ENCODE measurements around the gene LDHA.
A peak's percentile ranks its signal among the peaks of the same experiment; 100 is the strongest.
"Not testable (repeated sequence)": the region's sequence is repeated elsewhere in the genome, so short reads cannot be mapped to it uniquely, and the experiment has no call there.

Gene LDHA

DNA sequence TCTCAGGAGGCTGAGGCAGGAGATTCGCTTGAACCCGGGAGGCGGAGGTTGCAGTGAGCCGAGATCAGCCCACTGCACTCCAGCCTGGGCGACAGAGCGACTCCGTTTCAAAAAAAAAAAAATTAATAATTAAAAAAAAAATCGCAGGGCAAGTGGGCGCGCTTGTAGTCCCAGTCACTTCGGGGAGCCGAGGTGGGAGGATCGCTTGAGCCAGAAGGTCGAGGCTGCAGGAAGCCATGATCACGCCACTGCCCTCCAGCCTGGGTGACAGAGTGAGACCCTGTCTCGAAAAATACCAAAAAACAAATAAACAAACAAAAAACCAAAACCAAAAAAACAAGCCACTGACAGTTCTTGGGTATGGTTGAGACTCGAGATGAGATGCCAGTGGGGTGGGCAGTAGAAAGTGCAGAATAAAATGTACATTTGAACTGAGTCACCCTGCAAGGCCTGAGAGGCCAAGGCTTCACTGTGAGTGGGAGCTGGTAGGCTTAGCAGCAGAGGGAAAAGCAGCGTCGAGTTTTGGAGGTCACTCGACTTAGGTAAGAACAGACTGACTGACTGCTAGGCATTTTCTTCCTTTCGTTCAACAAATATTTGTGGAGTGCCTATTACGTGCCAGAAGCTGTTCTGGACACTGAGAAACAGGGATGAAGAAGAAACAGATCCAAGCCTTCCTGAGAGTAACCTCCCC lies 635 bp upstream of the LDHA start:
- peak in 2 of 3 donors; percentile 20 to 21 for DNase-seq (ENCODE audit: low read depth in 2 of 3, low spot score in 1 of 3)

DNA sequence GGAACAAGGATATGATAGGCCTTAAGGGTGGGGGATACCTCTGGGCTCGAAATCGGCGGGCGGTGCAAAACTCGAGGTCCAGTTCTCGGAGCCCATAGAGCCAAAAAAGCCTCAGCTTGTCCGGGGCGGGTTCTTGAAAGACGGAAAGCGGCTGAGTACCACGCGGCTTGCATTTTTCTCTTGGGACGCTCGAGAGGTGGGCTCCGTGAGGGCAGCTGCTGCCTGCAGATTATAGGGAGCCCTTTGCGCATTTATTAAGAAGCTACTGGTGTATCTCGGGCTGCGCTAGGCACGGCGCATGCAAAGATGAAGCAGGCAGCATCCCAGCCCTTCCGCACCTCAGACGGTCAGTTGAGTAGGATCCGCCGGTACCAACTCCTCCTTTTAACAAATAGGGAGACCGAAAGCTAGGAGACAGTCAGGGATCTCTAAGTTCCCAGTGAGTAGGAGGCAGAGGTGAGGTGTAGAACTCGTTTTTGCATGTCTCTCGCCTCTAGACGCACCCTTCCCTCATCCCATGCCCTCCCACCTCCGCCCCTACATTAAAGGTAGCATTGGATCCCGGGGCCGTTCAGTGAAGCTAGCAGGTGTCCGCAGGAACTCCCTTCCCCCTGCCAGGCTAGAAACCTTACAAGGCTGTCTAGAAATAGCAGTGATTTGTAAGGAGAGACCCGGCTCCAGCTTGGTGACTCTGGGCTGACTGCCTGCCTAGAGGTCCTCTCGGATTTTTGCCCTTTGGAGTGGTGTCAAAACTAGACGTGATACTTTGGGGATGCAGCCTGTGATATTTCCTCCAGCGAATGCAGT lies 768 bp downstream of the LDHA start:
- DNase-seq (ENCODE audit: low read depth in 2 of 3, low spot score in 1 of 3): peak in 1 of 3 donors; percentile 9

DNA sequence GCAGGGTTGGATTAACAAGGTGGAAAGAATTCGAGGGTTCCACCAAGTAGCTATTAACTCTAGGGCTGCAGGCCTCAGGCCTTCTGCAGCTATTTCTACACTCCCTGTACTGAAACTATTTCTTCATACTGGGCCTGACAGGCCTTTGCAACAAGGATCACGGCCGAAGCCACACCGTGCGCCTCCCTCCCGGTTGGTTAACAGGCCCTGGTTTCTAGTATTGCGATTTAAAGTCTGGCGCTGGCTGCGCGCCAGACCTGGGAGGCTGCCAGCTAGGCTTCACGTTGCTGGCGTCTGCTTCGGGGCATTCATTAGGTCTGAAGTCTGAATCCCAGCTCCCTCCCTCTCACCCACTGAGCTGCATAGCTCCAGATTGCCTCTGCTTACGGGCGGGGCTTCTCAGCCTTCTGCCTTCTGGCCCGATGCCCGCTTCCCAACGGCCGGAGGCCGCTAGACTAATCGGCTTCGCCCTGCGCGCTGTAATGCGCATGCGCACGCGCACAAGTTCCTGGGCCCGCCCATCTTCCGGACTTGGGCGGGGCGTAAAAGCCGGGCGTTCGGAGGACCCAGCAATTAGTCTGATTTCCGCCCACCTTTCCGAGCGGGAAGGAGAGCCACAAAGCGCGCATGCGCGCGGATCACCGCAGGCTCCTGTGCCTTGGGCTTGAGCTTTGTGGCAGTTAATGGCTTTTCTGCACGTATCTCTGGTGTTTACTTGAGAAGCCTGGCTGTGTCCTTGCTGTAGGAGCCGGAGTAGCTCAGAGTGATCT lies 1.6 kb downstream of the LDHA start:
- peak; percentile 91 to 94 (median 92) for DNase-seq (ENCODE audit: low read depth in 2 of 3, low spot score in 1 of 3)

DNA sequence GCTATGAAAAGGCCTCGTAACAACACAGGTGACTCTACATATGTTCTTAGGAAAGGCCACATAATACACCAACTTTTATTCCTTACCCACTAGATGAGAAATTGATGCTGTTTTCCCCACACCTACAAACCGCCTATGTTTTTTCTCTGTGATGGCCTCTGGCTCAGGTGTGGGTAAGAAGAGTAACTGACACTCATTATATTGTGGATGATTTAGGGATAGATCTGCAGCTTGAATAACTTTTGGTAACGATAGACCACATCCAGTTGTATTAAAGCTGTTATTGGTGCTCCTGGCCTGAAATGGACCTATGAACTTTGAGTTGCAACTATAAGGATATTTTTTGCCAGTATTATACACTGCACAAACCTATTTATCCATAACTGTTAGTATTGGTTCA lies 3.6 kb downstream of the LDHA start:
- no peak for DNase-seq (ENCODE audit: low read depth in 2 of 3, low spot score in 1 of 3)

DNA sequence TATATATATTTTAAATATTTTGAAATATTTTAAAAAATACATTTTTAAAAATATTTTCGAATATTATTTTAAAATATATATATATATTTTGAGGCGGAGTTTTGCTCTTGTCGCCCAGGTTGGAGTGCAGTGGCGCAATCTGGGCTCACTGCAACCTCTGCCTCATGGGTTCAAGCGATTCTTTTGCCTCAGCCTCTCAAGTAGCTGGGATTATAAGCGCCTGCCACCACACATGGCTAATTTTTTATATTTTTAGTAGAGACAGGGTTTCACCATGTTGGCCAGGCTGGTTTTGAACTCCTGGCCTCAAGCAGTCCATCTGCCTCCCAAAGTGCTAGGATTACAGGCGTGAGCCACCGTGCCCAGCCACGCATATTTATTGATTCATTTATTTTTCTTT lies 6.7 kb downstream of the LDHA start:
- DNase-seq (ENCODE audit: low read depth in 2 of 3, low spot score in 1 of 3): not testable (repeated sequence)

DNA sequence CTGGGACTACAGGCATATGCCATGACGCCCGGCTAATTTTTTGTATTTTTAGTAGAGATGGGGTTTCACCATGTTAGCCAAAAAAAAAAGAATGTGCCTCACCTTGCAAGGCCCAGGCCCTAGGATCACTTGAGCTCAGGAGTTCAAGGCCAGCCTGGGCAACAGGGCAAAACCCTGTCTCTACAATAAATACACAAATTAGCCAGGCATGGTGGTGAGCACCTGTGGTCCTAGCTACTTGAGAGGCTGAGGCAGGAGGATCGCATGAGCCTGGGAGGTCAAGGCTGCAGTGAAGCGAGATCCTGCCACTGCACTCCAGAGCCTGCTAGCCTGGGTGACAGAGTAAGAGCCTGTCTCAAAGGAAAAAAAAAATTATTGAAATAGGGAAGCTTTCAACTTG lies 9.7 kb downstream of the LDHA start:
- DNase-seq (ENCODE audit: low read depth in 2 of 3, low spot score in 1 of 3): no peak

DNA sequence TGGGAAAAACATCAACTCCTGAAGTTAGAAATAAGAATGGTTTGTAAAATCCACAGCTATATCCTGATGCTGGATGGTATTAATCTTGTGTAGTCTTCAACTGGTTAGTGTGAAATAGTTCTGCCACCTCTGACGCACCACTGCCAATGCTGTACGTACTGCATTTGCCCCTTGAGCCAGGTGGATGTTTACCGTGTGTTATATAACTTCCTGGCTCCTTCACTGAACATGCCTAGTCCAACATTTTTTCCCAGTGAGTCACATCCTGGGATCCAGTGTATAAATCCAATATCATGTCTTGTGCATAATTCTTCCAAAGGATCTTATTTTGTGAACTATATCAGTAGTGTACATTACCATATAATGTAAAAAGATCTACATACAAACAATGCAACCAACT lies 13.0 kb downstream of the LDHA start:
- DNase-seq (ENCODE audit: low read depth in 2 of 3, low spot score in 1 of 3): not testable (repeated sequence)

DNA sequence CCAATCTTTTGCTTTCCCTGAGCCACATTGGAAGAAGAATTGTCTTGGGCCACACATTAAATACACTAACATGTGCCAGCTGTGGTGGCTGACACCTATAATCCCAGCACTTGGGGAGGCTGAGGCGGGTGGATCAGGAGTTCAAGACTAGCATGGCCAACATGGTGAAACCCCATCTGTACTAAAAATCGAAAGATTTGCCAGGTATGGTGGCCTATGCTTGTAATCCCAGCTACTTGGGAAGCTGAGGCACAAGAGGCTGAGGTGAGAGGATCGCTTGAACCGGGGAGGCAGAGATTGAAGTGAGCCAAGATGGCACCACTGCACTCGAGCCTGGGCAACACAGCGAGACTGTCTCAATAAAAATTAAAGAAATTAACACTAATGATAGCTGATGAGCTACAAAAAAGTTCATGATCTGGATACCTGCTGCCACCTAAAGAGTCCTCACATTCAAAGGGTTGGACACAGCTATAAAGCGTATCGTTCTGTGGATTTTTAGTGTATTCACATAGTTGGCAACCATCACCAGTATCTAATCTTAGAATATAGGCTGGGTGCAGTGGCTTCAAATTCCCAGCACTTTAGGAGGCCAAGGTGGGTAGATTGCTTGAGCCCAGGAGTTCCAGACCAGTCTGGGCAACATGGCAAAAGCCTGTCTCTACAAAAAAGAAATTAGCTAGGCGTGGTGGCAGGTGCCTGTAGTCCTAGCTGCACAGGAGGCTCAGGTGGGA lies 14.4 kb downstream of the LDHA start:
- DNase-seq (ENCODE audit: low read depth in 2 of 3, low spot score in 1 of 3): peak in 1 of 3 donors; percentile 8

DNA sequence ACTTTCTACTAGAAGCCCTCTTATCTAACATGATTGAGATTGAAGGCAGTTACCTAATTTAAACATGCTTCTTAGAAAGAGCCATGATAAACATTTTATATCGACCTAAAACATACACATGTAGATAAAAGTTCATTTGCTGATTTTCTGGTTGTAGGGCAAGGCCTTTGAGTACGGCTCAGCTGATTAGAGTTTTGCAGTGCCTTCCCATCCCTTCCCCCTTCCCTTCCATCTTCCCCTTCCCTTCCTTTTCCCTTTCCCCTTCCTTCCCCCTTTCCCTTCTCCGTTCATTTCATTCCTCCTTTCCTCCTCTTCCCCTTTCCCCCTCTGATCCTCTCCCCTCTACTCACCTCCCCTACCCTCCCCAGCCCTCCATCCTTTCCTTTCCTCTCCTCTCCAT lies 22.1 kb downstream of the LDHA start:
- DNase-seq (ENCODE audit: low read depth in 2 of 3, low spot score in 1 of 3): no peak

DNA sequence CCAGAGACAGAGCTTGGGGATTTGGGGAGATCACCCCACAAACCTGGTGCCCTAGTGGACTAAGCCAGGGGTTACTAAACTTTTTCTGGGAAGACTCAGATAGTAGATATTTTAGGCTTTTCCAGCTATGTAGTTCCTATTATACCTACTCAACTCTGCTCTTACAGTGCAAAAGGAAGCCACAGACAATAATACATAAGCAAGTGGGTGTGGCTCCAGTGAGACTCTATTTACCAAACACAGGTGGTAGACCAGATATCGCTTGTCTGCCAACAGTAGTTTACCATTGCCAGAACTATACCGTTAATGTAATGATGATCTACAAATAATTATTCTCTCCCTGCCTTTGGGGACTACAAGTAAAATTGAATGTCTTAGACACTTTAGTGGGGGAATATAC lies 24.7 kb downstream of the LDHA start:
- DNase-seq (ENCODE audit: low read depth in 2 of 3, low spot score in 1 of 3): no peak

DNA sequence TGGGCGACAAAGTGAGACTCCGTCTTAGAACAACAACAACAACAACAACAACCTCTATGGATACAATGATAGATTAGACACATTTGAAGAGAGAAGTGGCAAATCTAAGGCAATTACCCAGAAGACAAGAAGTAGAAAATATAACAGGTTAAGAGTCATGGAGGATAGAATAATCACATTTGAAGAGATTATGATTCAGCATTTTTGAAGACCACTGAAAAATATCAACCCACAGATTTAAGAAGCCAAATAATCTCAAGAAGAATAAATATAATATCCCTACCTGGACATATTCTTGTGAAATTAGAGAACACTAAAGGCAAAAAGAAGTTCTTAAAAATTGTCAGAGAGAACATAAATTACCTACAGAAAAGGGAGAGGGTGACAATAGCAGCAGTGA lies 25.7 kb downstream of the LDHA start:
- DNase-seq (ENCODE audit: low read depth in 2 of 3, low spot score in 1 of 3): no peak

DNA sequence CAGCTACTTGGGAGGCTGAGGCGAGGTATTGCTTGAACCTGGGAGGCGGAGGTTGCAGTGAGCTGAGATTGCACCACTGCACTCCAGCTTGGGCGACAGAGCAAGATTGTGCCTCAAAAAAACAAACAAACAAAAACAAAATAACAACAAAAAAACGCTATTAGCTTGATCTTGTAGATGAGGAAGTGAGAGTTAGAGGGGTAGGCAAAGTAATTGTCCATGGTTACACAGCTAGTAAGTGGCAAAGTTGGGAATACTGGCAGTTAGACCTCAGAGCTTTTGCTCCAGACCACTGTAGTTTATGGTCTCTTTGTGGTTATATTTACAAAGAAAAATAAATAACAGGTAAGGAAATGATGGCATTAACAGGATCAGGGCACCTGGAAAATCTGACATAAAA lies 32.9 kb downstream of the LDHA start:
- no peak for DNase-seq (ENCODE audit: low read depth in 2 of 3, low spot score in 1 of 3)

DNA sequence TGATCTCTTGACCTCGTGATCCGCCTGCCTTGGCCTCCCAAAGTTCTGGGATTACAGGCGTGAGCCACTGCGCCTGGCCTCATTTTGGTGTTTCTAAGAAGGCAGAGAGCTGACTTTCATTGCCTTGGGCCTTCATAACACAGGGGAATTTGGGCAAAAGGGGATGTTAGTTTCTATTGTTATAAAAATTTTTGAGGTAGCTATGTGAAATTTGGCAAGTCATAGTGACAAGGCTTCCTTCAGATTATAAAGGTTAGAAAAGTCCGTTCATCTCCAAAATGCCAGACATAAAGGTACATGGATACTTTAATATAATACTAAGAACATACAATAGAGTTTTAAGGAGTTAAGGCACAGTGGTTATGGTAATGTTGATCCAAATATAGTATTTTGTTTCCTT lies 35.0 kb downstream of the LDHA start:
- no peak for DNase-seq (ENCODE audit: low read depth in 2 of 3, low spot score in 1 of 3)

DNA sequence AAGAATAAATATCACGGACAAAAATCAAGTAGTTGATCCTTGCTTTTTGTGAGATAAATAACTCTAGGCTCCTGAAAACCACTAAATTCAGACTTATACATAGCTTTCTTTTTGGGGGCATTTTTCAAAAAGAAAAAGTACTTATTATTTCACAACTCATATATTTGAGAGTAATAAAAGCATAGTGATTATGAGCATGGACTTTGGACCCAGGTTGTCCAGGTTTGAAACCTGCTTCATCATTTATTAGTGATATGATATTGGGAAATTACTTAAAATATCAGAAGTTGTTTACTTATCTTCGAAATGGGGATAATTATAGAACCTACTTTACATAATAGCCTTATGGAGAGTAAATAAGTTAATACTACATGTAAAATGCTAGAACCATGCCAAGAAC lies 44.3 kb downstream of the LDHA start:
- DNase-seq (ENCODE audit: low read depth in 2 of 3, low spot score in 1 of 3): no peak

DNA sequence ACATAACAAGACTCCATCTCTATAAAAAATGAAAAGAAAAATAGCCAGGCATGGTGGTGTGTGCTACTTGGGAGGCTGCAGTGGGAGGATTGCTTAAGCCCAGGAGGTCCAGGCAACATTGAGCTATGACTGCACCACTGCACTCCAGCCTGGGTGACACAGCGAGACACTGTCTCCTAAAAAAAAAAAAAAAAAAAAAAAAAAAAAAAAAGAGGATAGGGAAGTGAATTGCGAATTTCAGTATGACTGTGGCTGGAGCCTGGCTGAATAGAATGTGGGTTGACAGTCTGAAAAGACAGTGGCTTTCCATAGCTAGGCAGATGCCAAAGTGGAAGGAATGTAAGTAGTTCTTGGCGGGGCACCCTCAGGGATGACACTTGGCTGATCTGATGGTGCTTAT lies 54.9 kb downstream of the LDHA start:
- no peak for DNase-seq (ENCODE audit: low read depth in 2 of 3, low spot score in 1 of 3)

DNA sequence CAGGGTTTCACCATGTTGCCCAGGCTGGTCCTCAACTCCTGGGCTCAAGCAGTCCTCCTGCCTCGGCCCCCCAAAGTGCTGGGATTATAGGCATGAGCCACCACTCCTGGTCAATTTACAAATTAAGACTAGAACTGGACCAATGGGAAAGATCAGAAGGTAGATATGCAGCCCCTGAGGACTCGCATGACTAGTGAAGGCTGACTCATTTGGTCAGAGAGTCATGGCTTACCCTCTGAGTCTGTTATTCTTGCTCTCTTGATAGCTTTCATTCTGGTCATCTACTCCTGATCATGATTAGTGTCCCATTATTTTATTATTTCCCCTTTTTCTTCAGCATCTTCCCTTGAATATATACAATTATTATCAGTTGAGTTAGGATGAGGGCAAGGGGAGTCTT lies 58.6 kb downstream of the LDHA start:
- no peak for DNase-seq (ENCODE audit: low read depth in 2 of 3, low spot score in 1 of 3)

DNA sequence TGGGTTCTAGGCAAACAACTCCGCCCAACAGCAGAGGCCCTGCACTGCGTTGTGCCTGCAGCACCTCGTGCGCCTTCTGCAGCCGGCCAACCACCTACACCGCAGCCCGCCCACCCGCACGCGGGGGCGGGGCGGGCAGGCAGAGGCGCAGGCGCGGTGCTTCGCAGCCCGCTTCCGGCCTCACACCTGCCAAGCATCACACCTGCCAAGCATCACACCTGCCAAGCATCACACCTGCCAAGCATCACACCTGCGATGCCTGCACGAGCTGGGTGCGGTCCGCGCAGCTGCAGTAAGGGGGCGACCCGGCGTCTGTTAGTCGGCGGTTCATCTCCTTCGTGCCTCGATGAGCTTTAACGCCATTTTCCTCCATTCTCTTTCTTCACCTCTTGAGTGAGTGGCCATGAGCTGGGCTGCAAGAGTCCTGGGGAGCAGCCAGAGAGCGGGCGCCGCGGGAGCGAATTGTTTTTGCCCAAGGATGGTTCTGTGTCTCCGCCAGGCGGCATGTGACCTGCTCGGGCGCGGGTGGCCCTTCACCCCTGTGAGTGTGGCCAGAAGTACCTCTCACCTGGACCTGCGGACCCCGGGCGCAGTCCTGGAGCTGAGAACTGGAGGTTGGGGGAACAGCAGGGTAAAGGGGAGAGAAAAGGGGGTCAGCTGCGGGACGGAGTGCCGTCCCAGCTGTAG lies 61.5 kb downstream of the LDHA start, which contains the start of gene LDHAL6A:
Gene LDHAL6A, plus strand, starts transcription at position 171 of the 687 bp plus-strand sequence. CDS start 825 bp downstream, outside the sequence.
- DNase-seq (ENCODE audit: low read depth in 2 of 3, low spot score in 1 of 3): no peak

DNA sequence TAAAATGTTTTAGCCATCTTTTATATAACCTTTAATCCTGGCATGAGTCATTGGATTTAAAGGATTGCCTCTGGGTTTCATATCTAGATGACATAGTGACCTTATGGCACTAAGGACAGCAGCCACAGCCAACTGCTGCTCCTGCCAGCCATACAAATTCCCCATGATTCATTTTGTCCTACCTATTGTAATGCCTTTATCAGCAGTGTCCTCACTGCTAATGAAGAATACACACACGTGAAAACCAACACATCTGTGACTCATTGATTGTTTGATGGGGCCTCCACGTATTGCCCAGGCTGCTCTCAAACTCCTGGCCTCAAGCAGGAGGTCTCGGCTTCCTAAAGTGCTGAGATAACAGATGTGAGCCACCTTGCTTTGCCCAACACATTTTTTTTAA lies 63.1 kb downstream of the LDHA start:
- DNase-seq (ENCODE audit: low read depth in 2 of 3, low spot score in 1 of 3): no peak

Data from stimulated activated CD4-positive, alpha-beta T cell treated with anti-CD3 and anti-CD28 coated beads, Interleukin-12 subunit alpha, Interleukin-12 subunit beta, amount 100 ng/mL, for 48 hours (primary cell).